ENCODE measurements around the gene DTX3.
"Not testable (repeated sequence)": the region's sequence is repeated elsewhere in the genome, so short reads cannot be mapped to it uniquely, and the experiment has no call there.

The DTX3 gene, protein sequence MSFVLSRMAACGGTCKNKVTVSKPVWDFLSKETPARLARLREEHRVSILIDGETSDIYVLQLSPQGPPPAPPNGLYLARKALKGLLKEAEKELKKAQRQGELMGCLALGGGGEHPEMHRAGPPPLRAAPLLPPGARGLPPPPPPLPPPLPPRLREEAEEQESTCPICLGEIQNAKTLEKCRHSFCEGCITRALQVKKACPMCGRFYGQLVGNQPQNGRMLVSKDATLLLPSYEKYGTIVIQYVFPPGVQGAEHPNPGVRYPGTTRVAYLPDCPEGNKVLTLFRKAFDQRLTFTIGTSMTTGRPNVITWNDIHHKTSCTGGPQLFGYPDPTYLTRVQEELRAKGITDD

DNA sequence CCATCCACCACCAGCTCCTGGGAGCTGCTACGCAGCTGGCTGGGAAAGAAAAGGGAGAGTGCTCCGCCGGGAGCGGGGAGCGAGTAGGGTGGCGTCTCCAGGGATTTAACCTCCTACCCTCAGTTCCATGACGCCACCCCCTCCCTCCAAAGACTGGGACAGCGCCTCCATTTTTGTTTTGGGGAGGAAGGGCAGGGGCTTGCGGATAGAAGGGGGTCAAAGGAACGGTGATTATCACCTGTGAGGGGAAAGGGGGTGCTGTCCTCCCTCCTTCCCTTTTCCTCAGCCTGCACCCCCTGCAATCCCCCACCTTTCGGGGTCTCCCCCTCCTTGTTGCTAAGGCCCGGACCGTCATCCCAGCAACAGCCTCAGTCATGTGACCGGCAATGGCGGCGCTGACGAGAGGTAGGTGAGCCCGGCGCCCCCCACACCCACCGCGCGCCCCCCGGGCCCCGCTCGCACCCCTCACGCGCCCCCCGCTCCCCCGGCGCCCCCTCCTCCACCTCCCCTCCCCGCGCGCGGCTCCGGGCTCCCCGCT, at the start of gene DTX3:
DTX3 (plus strand) TSS at position 371 of the 538 bp plus-strand sequence. CDS start 1,694 bp downstream, outside the sequence.
- DNase-seq (ENCODE audit: low spot score) = peak; percentile 71

DNA sequence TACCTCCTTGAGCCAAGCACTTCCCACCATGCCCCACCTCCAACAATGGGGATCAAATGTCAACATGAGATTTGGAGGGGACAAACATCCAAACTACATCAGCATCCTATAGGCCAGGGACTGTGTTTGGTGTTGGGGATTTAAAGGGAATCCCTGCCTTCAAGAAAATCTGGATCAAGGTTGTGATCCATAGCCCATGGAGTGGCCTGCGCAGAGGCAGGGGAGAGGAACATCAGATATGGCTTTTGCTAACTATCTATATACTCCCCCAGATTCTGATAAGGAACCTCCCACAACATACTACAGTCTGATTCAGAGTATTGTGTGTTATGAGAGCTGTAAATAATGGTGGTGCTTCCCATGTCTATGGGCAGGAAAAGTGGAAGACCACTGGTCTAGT, 49.7 kb upstream of the DTX3 start:
- no peak for DNase-seq (ENCODE audit: low spot score)

DNA sequence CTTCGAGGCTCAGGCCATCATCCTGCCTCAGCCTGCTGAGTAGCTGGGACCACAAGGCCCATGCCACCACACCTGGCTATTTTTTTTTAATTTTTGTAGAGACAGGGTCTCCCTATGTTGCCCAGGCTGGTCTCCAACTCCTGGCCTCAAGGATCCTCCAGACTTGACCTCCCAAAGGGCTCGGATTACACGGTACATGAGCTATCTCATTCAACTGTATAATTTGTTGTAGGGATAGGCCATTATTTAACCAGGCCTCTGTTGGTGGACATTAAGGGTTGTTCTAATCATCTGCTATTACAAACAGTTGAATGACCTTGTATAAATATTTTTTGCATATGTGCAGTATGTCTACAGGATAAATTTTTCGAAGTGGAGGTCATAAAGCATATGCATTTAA, 45.8 kb upstream of the DTX3 start:
- no peak for DNase-seq (ENCODE audit: low spot score)

DNA sequence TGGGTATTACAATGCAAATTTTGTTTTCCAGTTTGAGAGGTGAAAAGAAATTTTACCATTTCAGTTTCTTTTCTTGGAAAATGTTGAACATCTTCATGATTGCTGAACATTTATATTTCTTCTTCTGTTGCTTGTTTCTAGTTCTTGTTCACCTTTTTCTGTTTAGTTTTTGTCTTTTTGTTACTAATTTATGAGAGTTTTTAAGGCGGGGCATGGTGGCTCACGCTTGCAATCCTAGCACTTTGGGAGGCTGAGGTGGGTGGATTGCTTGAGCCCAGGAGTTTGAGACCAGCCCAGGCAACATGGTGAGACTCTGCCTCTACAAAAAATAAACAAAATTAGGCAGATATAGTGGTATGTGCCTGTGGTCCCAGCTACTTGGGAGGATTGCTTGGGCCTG, 44.1 kb upstream of the DTX3 start:
- DNase-seq (ENCODE audit: low spot score) = no peak

DNA sequence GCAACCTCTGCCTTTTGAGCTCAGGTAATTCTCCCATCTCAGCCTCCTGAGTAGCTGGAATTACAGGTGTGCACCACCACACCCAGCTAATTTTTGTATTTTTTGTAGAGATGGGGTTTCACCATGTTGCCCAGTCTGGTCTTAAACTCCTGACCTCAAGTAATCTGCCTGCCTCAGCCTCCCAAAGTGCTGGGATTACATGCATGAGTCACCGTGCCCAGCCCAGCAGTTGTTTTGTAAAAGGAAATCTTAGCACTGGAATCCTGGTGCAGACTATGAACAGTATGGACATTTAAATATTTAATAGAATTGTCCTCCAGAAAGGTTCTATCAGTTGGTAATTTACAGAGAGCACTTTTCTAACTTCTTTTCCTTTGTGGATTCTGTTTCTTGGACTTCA, 43.5 kb upstream of the DTX3 start:
- DNase-seq (ENCODE audit: low spot score) = peak; percentile 22

DNA sequence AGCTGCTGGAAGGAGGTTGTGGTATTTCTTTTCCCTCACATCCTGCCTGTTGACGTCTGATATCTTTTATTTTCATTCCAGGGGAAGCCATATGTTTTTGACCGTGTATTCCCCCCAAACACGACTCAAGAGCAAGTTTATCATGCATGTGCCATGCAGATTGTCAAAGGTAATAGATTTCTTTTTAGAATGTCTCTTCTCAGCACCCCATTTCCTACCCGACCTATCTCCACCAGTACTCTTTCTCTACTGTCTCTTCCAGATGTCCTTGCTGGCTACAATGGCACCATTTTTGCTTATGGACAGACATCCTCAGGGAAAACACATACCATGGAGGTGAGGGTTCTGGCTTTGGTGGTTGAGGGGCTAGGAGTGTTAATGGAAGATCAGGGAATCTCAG, 41.3 kb upstream of the DTX3 start:
- DNase-seq (ENCODE audit: low spot score) = no peak

DNA sequence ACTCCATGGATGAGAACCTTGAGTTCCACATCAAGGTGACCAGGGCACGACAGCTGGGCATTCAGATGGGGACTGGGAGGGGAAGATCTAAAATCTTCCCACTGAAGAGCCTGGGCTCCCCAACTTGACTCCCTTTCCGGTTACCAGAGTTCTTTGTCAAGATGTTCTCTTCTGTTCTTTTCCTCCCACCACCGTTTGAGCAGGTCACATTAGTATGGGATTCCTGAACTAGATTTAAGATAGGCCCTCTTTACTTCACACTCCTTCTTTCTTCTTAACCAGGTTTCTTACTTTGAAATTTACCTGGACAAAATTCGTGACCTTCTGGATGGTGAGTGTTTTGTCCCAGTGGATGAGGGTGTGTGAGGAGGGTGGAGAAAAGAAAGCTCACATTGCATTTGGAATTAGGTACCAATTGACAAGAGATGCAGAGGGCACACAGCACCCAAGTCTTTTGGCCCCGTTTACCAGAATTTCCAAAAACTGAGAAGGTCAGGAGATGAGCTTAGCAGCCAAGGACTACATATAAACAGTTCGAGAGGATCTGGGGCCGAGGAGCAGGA, 40.4 kb upstream of the DTX3 start:
- DNase-seq (ENCODE audit: low spot score) = no peak

DNA sequence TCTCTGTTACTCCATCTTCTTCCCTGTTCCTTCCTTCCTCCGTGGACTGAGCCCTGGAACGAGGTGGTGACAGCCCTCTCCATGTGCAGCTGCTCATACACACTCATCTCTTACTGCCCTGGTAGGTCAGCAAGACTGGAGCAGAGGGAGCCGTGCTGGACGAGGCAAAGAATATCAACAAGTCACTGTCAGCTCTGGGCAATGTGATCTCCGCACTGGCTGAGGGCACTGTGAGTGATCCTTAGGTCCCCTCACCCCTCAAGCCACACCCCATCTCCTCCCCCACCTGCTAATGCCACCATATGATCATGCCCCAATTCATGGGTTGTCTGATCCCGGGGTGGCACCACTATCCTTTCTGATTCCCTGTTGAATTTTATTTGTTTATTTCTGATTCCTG, 35.8 kb upstream of the DTX3 start:
- no peak for DNase-seq (ENCODE audit: low spot score)

DNA sequence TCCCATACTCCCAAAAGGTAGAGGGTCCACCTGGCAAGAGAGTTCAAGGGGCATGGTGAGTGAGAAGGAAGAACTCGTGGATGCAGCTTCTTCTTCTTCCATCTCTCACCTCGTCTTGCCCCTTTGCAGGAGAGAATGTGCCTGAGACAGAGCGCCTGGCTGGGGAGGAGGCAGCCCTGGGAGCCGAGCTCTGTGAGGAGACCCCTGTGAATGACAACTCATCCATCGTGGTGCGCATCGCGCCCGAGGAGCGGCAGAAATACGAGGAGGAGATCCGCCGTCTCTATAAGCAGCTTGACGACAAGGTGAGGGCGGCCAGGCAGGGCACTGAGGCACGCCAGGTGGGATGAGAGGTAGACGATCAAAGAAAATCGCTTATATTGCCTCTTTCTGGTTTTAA, 34.8 kb upstream of the DTX3 start:
- DNase-seq (ENCODE audit: low spot score) = no peak

DNA sequence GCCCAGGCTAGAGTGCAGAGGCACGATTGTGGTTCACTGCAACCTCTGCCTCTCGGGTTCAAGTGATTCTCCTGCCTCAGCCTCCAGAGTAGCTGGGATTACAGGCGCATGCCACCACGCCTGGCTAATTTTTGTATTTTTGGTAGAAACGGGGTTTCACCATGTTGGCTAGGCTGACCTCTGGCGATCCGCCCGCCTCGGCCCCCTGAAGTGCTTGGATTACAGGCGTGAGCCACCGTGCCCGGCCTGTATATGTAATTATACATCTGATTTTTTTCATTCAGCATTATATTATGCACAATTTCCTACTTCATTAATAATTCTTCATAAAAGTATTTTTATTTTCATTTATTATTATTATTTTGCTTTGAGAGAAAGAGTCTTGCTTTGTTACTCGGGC, 34.2 kb upstream of the DTX3 start:
- DNase-seq (ENCODE audit: low spot score) = not testable (repeated sequence)

DNA sequence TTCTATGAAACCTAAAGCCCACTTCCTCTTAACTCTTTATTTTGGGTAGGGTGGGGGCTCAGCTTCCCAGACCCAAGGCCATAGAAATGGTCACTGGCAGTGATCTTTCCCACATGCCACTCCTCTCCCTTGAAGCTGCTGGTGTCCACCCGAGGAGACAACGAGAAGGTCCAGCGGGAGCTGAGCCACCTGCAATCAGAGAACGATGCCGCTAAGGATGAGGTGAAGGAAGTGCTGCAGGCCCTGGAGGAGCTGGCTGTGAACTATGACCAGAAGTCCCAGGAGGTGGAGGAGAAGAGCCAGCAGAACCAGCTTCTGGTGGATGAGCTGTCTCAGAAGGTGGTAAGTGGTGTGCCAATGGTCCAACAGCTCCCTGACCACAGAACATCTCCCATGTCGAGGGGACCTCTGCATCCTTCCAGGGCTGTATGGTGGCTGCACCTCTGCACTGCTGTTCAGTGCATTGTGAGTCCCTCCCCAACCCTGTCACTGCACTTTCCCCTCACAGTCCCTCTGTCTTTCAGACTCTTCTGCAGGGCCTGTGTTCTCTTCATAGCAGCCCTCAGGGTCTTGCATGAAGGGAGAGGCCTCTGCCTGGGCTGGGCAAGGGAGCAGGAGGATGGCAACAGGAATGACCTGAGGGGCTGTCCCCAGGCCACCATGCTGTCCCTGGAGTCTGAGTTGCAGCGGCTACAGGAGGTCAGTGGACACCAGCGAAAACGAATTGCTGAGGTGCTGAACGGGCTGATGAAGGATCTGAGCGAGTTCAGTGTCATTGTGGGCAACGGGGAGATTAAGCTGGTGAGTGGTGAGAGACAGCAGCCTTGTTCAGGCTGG, 32.5 kb upstream of the DTX3 start:
- no peak for DNase-seq (ENCODE audit: low spot score)

DNA sequence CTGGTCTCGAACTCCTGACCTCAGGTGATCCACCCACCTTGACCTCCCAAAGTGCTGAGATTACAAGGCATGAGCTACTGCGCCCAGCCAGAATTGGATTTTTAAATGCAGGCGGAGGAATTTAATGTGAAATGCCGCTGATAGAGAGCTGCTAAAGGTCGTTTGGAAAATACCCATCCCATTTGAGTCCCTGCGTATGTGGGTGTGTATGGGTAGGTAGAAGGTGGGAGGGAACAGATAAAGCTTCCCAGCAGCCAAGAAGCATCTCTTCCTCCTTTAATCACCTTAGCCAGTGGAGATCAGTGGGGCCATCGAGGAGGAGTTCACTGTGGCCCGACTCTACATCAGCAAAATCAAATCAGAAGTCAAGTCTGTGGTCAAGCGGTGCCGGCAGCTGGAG, 29.8 kb upstream of the DTX3 start:
- no peak for DNase-seq (ENCODE audit: low spot score)

DNA sequence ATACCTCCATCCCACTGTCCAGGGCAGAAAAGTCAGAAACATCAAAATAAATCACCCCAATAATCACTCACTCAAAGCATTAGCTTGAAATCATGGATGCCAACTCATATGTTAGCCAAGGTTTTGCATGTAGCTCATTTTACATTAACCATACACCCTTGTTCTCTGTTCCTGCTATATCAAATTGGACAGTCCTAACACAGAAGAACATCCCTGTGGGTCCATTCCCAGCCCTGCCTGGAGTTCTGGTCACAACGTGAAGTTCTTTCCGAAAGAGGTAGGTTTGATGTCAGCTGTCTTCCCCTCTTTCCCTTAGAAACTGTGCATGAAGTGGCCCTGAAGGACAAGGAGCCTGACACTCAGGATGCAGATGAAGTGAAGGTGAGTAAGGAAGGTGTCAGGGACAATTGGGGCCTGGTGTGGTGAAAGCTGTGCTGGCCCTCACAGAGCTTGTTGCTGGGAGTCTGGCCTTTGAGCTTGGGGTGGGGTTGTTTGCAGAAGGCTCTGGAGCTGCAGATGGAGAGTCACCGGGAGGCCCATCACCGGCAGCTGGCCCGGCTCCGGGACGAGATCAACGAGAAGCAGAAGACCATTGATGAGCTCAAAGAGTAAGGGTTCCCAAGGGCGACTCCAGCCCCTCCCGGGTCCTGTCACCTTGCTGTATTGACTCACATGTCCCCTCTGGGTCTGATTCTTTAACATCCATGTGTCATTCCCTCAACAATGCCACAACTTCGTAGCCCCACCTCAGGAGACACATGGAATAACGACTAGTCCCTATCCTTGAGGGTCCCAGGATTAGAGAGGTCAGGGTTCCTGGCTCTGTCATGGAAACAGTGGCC, 28.6 kb upstream of the DTX3 start:
- no peak for DNase-seq (ENCODE audit: low spot score)

DNA sequence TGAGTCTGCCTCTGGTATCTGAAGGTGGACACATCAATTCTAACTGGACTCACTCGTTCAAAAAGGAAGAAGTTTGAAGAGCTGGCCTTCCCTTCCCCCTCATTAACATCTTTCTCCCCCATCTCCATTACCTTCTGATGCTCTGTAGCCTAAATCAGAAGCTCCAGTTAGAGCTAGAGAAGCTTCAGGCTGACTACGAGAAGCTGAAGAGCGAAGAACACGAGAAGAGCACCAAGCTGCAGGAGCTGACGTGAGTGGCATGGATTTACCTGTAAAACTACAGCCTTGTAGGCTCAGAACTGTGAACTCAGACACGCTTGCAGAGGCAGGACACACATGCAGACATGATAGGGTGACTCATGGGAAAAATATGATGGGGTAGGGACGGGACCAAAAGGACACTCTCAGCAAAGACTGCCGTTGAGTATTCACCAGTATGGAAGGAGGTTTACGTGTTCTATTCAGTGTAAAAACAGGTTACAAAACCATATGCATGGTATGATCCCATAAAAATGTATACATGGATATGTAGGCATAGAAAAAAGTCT, 27.9 kb upstream of the DTX3 start:
- DNase-seq (ENCODE audit: low spot score) = no peak

DNA sequence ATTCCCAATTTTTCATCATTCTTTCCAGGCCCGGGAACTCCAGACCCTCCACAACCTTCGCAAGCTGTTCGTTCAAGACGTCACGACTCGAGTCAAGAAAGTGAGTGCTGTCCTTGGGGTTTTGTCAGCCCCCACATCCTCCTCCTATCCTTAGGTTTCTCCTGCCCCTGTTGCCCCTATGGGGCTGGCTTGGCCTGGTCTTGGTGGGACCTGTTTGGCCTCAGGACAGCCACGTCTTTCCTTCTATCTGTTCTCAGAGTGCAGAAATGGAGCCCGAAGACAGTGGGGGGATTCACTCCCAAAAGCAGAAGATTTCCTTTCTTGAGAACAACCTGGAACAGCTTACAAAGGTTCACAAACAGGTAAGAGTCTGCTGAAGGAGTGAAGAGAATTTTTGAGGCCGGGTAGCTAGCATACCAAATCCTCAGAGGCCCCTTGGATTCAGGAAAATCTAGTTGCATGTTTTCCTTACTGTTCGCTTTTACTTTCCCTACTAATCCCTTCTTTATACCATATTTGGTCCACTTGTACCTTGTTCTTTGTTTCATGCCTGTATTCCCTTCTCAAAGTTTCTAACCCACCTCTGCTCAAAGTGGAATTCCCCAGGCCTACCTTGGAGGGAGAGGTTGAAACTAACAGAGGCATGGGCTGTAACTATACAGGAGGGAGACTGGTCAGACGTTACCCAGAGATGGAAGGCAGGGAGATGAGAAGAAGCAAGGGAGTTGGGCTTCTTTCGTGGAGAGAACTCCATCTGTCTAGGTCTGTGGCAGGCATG, 26.5 kb upstream of the DTX3 start:
- no peak for DNase-seq (ENCODE audit: low spot score)

DNA sequence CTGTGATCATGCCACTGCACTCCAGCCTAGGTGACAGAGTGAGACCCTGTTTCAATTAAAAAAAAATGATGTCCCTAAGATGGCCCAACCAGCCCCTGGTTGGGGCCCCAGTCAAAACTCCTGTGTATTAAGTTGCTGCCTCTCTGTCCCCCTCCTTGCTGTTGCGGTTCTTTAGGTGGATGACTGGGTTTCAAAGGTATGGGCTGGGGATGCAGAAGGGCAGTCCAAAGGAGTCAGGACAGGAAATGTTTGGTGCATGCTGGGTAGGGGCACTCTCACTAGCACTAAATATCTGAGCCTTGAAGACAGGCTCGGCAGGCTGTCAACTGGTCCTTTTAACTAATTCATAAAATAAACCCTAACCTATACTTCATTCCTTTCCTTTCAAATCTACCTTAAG, 25.6 kb upstream of the DTX3 start:
- no peak for DNase-seq (ENCODE audit: low spot score)

DNA sequence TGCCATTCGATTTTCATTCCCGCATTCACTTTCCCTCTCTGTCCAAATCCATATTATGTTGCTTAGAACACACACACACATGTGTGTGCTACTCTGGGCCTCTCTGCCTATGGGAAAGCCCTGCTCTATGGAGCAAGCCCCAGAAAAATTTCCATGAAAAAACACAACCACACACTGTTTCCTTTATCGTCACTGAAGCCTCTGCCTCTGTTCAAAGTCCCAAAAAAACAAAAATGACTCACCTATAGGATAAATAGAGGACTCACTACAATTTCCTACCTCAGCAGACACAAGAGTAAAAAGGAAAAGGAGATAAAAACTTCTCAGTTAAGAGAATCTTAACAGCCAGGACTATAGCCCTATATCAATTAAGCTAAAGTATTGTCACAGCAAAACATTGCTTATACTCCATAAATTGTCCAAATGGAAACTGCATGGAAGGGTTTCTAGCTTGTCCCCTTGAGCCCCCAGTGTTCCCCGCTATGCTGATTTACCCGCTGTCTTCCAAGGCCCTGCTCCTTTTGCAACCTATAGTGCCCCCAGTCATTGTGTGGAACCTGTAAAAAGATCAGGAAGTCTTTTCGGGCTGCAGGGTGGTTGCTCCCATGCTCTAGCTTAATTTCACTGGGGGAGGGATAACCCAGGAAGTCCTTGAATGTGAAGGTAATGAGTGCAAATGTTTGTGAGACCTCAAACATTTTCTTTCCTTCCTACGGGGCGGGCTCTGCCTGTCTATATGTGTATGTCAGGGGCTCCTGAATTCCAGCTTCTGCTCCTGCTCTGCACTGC, 24.8 kb upstream of the DTX3 start:
- no peak for DNase-seq (ENCODE audit: low spot score)

DNA sequence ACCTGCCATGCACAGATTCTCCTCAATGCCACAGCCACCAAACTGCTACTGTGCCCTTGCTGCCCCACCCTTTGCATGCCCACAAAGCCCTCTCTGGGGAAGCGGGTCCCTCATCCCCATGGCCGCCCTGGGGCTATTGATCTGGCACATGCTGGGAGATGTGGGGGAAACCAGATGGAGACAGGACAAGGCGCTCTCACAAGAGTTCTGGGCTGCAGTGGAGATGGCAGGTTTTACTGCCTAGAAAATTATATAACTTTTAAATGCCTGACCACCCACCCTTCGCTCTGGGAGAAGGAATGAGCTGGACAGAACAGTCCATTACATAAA, 24.2 kb upstream of the DTX3 start:
- DNase-seq (ENCODE audit: low spot score) = no peak

DNA sequence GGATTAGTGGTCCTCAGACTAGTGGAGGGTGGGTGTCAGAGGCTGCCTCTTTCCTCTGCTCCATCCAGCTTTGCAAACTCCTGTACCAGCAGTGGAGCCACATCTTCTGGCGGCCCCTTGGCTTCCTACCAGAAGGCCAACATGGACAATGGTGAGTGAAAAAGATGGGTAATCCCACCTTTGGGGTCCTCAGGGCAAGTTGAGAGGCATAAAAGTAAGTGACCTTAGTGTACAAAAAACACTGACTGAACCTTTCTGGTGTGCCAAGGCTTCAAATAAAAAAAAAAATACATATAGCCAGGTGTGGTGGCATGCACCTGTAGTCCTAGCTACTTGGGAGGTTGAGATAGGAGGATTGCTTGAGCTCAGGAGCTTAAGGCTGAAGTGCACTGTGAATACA, 22.8 kb upstream of the DTX3 start:
- DNase-seq (ENCODE audit: low spot score) = no peak

DNA sequence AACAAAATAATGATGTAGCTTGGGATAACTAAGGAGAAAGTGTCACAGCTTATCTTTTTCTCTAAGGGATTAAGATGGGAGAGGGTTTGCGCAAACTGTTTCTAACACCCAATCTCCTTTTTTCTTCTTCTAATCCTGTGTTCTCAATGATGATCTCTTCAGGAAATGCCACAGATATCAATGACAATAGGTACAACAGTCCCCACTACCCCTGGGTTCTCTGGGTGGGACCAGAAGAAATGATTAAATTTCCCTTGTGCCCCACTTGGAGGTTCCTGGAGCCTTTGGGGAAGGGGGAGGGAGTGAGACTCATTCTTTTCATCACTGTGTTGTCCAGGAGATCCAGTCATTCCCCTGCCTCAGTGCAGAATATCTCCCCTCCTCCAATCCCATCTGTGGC, 22.2 kb upstream of the DTX3 start:
- no peak for DNase-seq (ENCODE audit: low spot score)
